Memory B cell (primary cell): ENCODE data around the gene PRMT7.

ENCODE experiments used
- ATAC-seq: fragments of 150-1000 bp; cut with Tn5 transposase; 2 replicates; pipeline ENCODE4 v1.10.0; 2021; ENCODE audit warnings: low read depth, mild to moderate bottlenecking, moderate library complexity
- DNase-seq, 2 donors: peaks; one replicate each; pipeline ENCODE4 v3.0.0; 2022; ENCODE audit warnings: low spot score in 2 of 2
- H3K27ac Mint-ChIP-seq: one replicate; pipeline ENCODE4 v1.8.0; 2022; ENCODE audit warnings: mild to moderate bottlenecking, moderate library complexity, mixed read lengths
- H3K27me3 Mint-ChIP-seq: one replicate; pipeline ENCODE4 v1.8.0; 2022; ENCODE audit warnings: mixed read lengths
- H3K36me3 Mint-ChIP-seq: one replicate; pipeline ENCODE4 v1.8.0; 2022; ENCODE audit warnings: mild to moderate bottlenecking, mixed read lengths
- H3K4me1 Mint-ChIP-seq: one replicate; pipeline ENCODE4 v1.8.0; 2022; ENCODE audit warnings: mixed read lengths
- H3K4me3 Mint-ChIP-seq: one replicate; pipeline ENCODE4 v1.8.0; 2022; ENCODE audit warnings: mild to moderate bottlenecking, moderate library complexity, mixed read lengths
- H3K9me3 Mint-ChIP-seq: one replicate; pipeline ENCODE4 v1.8.0; 2022; ENCODE audit warnings: mixed read lengths

The PRMT7 gene

DNA sequence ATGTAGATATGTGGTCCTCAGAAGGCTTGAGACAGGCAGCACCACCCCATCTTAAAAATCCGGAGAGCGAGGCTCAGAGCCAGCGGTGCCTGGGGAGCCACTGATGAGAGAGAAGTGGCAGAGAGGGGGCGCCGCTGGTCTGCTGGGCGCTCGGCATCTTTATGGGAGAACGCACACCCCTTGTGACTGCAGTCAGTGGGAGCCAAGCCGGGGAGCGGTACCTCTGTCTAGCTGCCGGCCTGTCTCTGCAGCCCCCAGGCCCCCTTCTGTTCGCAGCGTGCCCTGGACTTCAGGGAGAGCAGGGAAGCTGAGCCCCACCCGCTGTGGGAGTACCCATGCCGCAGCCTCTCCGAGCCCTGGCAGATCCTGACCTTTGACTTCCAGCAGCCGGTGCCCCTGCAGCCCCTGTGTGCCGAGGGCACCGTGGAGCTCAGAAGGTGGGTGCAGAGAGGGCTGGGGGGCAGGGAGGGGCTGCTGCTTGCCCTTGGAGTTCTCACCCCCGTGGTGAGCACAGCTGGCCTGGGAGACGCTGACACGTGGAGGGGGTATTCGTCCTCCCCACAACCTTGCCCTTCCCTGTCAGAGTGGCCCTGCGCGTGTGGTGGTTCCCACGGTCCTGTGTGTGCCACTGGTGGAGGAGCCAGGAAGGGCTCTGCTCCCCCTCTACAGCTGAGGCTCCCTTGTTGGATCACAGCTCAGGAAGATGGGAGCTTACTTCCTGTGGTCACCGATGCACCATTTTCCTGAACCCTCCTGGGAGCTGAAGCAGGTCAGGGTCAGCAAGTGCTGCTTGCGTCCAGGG is 44.8 kb downstream of the PRMT7 start:
- no peak overlapping the region for H3K27ac Mint-ChIP-seq
- DNase-seq = no peak
- no peaks in the 10 kb centered on the region for H3K27me3 Mint-ChIP-seq
- peaks cover 6% of the 10 kb centered on the region for H3K4me1 Mint-ChIP-seq
- H3K4me3 Mint-ChIP-seq = no peak overlapping the region
- ATAC-seq = no peak
- no peaks in the 10 kb centered on the region for H3K9me3 Mint-ChIP-seq
- H3K36me3 Mint-ChIP-seq = peaks cover 30% of the 10 kb centered on the region

DNA sequence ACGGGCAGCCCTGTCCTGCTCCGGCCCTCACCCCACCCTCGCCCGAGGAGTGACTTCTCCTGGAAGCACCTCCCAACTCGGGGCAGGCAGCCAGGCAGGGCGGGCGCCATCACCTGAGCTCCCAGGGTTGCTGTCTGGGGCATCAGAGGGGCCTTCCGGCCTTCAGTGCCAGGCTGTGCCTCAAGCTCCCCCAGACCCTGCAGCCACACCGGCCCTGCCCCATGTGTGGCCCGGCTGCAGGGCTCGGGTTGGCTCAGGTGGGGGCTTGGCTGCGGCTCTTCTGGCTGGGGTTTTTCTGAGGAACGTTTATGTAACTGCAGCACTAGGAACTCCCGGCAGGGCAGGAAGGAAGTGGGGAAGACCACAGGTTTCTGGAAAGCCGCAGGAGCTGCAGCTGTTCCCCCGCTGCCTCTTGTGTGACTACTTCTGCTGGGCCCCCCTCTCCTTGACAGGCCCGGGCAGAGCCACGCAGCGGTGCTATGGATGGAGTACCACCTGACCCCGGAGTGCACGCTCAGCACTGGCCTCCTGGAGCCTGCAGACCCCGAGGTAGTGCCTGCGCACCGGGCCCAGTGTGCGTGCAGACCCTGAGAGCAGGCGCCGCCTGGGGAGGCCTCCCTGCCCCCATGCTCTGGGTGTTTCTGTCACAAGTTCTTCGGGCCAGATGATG is 45.6 kb downstream of the PRMT7 start:
- peaks cover 27% of the 10 kb centered on the region for H3K36me3 Mint-ChIP-seq
- H3K4me1 Mint-ChIP-seq = peaks cover 6% of the 10 kb centered on the region
- peak overlapping the region; percentile 54 for H3K4me3 Mint-ChIP-seq
- H3K27ac Mint-ChIP-seq = no peak overlapping the region
- no peaks in the 10 kb centered on the region for H3K9me3 Mint-ChIP-seq
- ATAC-seq = peak; percentile 79
- no peak for DNase-seq
- no peaks in the 10 kb centered on the region for H3K27me3 Mint-ChIP-seq

DNA sequence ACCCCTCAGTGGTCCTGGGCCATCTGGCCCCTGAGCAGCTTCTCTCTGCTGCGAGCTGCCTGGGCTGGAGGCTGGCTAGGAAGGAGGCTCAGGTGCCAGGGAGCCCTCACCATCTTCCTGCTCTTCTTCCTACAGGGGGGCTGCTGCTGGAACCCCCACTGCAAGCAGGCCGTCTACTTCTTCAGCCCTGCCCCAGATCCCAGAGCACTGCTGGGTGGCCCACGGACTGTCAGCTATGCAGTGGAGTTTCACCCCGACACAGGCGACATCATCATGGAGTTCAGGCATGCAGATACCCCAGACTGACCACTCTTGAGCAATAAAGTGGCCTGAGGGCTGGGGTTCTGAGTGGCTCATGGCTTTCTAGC is 46.1 kb downstream of the PRMT7 start:
- H3K27ac Mint-ChIP-seq = no peak overlapping the region
- H3K27me3 Mint-ChIP-seq = no peaks in the 10 kb centered on the region
- no peaks in the 10 kb centered on the region for H3K9me3 Mint-ChIP-seq
- DNase-seq (no peak), ATAC-seq (no peak)
- H3K36me3 Mint-ChIP-seq = peaks cover 23% of the 10 kb centered on the region
- peaks cover 6% of the 10 kb centered on the region for H3K4me1 Mint-ChIP-seq
- H3K4me3 Mint-ChIP-seq = no peak overlapping the region

DNA sequence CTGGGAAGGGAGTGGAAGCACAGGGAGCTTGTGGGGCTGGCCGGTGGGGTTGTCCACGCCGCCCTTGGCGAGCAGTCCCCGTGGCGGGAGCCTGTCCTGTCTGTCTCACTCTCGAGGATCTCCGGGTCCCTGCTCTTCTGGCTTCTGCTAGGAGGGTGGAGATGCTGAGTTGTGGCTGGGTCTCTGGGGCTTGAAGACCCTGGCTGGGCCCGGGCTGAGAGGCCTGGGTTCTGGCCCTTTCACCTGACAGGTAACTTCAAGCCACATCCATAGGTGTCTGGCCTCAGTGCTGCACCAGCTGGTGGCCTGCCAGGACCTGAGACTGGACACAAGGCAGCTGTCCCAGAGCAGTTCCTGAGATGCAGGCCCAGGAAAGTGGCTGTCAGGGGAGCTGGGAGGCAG is 46.7 kb downstream of the PRMT7 start:
- Mint-ChIP-seq H3K9me3 (no peaks in the 10 kb centered on the region), H3K4me3 (no peak overlapping the region), H3K36me3 (peaks cover 18% of the 10 kb centered on the region), H3K27me3 (no peaks in the 10 kb centered on the region), H3K27ac (no peak overlapping the region), H3K4me1 (peaks cover 6% of the 10 kb centered on the region)
- no peak for ATAC-seq
- no peak for DNase-seq

DNA sequence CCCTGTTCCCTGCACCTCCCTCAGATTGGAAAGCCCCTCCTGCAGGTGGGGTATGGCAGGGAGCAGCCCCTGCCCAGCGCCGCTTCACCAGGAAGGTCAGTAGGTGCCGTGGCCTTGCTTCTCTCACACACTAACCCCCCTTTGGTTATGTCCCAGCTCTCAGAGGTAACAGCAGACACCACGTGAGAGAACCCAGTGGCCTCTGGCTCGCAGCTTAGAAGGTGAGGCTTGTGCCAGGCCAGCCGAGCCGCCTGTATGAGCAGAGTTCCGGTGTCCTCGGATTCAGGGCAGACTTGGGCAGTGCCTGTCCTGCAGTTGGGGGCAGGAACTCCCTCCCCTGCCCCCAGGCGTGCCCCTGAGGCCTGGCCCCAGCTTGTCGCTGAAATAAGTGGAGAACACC is 47.1 kb downstream of the PRMT7 start:
- H3K36me3 Mint-ChIP-seq = peaks cover 16% of the 10 kb centered on the region

DNA sequence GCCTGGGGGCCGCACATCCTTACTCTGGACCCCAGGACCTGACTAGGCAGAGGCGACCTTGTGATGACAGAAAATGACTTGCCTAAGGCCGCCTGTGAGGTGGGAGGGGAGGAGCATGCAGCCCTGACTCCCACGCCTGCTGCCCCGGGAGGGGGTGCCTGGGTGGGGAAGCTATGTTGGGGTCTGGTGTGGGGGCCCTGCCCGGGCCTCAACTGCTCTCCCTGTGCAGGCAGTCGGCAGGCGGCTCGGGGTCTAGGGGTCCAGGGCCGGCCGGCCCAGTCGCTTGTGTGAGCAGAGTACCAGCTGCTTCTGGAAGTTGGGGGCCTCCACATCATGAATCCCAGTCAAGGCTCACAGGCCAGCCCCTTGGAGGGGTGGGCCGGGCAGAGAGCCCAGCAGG is 48.1 kb downstream of the PRMT7 start:
- ATAC-seq (no peak), DNase-seq (no peak)
- Mint-ChIP-seq H3K36me3 (peaks cover 14% of the 10 kb centered on the region), H3K27me3 (no peaks in the 10 kb centered on the region), H3K9me3 (no peaks in the 10 kb centered on the region), H3K4me3 (no peak overlapping the region), H3K27ac (no peak overlapping the region), H3K4me1 (peaks cover 6% of the 10 kb centered on the region)

More for the DNA sequence above, 47.1 kb downstream of the PRMT7 start:
- Mint-ChIP-seq H3K4me1 (peaks cover 6% of the 10 kb centered on the region), H3K27me3 (no peaks in the 10 kb centered on the region), H3K27ac (no peak overlapping the region), H3K4me3 (no peak overlapping the region), H3K9me3 (no peaks in the 10 kb centered on the region)
- DNase-seq (no peak), ATAC-seq (no peak)

DNA sequence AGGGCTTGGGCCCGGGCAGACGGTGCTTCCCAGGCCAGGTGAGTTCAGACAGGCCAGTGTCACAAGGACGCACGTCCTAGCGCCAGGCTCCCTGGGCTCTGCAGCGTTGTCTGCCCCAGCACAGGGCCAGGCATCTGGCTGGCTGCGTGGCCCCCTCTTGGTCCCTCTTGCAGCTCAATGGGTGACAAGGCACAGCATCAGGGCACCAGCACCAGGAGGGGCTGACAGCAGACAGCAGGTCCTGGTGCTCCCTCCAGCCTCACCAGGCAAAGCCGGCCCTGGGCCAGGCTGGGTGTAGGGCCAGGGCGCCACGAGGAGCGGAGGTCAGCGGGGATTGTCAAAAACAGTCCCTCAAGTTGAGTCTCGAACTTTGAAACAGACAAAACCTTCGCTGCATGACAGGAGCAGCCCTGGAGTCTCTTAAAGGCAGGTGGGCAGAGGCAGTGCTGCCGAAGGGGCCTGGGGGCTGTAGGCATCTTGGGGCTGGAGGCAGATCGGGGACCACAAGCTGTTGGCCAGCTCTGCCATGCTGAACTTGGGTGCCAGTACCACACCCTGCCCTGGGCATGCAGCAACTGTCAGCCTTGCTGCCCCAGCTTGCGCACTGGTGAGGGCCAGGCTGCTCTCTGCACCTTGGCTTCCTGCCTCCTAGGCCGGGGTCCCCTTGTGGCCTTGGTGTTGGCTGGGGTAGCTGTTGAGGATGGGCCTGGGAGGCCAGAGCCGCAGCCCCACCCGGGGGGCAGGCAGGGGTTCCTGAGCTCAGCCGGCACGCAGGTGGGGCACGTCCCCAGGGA is 48.8 kb downstream of the PRMT7 start:
- Mint-ChIP-seq H3K27ac (no peak overlapping the region), H3K4me1 (peaks cover 6% of the 10 kb centered on the region), H3K36me3 (peaks cover 10% of the 10 kb centered on the region), H3K9me3 (no peaks in the 10 kb centered on the region), H3K4me3 (no peak overlapping the region), H3K27me3 (no peaks in the 10 kb centered on the region)
- ATAC-seq = no peak
- no peak for DNase-seq

DNA sequence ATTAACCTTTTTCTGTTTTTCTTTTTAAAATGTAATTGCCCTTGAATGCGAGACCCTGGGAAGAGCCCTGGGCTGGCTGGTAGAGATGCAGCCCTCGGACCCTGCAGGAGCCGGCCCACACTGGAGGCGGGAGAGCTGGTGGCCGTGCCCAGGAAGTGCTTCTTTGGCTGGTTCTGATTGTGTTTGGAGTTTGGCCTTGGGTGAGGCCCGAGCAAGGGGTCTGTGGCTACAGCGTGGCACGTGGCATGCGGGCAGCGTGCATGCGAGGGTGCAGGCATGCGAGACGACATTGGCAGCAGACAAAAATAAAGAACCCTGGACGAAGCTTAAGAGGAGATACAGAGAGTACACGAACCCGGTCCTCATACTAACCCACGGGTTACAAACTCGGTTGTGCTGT is 49.7 kb downstream of the PRMT7 start:
- DNase-seq (no peak), ATAC-seq (no peak)
- Mint-ChIP-seq H3K4me3 (no peak overlapping the region), H3K27me3 (no peaks in the 10 kb centered on the region), H3K36me3 (peaks cover 3% of the 10 kb centered on the region), H3K9me3 (no peaks in the 10 kb centered on the region), H3K4me1 (peaks cover 9% of the 10 kb centered on the region), H3K27ac (no peak overlapping the region)

DNA sequence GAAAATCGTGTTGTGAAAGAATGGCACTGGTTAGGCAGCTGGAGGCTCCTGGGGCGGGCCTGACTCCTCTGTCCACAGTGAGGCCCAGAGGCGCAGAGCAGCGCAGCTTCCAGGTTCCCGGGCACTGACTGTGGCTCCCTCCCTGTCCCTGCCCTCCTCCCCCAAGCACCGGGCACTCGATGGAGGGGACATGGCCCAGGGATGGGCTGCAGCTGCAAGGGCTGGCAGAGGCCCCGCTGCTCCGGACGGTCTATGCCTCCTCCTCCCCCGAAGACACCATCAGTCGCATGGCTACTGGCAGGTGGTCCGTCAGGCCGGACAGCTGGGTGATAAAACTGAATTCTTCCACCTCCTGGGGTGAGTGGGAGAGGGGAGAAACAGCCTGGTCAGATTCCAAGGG is 50.1 kb downstream of the PRMT7 start:
- Mint-ChIP-seq H3K9me3 (no peaks in the 10 kb centered on the region), H3K4me3 (no peak overlapping the region), H3K4me1 (peaks cover 12% of the 10 kb centered on the region), H3K27me3 (no peaks in the 10 kb centered on the region), H3K27ac (no peak overlapping the region), H3K36me3 (peaks cover 3% of the 10 kb centered on the region)
- ATAC-seq (no peak), DNase-seq (no peak)

DNA sequence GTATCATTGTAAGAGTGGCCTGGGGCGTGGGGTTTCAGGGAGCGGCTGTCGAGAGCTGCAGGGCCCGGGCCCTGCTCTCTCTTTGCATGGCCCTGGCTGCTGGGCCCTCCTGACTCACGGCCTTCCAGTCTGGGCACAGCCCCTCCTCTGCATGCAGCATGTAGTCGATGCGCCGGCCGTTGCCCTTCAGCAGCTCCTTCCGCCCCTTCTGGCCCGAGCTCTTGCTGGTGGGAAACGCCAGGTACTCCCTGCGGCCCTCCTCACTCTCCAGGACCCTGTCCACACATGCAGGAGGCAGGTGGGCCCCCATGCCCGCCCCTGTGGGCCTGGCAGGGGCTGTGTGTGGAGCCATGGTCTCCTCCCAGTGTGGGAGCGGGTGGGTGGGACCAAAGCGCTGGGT is 50.7 kb downstream of the PRMT7 start:
- no peak for ATAC-seq

DNA sequence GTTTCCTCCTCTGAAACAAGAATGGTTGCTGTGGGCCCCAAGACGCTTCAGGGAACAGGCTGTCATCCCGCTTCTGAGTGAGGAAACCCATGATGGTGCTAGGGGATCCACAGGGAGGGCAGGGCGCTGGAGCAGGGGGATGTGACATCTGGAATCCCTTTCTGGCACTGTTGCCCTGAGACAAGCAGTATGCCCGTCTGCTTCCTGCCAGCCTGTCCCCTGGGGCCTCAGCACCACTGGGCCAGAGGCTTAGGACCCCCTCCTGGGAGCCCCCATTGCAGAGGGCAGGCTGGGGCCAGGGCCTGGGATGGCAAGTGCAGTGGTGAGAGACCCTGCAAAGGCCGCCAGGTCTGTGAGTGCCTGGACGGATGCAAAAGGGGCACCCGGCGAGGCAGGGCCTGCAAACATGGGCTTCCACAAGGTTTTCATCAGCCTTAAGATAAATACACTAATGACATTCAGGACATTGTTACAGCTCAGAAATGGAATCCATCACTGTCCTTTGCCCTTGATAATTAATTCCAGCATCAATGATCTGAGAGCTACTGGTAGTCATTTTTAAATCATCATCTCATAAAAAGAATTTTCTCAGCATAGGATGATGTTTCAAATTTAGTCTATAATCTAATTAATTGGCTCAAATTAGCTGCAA is 51.6 kb downstream of the PRMT7 start:
- Mint-ChIP-seq H3K36me3 (peaks cover 3% of the 10 kb centered on the region), H3K9me3 (no peaks in the 10 kb centered on the region), H3K27me3 (no peaks in the 10 kb centered on the region), H3K27ac (no peak overlapping the region), H3K4me1 (peaks cover 18% of the 10 kb centered on the region), H3K4me3 (no peak overlapping the region)
- ATAC-seq (no peak), DNase-seq (no peak)

More for the DNA sequence above, 50.7 kb downstream of the PRMT7 start:
- no peak for DNase-seq
- Mint-ChIP-seq H3K9me3 (no peaks in the 10 kb centered on the region), H3K4me1 (peaks cover 15% of the 10 kb centered on the region), H3K27ac (no peak overlapping the region), H3K27me3 (no peaks in the 10 kb centered on the region), H3K4me3 (no peak overlapping the region), H3K36me3 (peaks cover 3% of the 10 kb centered on the region)

DNA sequence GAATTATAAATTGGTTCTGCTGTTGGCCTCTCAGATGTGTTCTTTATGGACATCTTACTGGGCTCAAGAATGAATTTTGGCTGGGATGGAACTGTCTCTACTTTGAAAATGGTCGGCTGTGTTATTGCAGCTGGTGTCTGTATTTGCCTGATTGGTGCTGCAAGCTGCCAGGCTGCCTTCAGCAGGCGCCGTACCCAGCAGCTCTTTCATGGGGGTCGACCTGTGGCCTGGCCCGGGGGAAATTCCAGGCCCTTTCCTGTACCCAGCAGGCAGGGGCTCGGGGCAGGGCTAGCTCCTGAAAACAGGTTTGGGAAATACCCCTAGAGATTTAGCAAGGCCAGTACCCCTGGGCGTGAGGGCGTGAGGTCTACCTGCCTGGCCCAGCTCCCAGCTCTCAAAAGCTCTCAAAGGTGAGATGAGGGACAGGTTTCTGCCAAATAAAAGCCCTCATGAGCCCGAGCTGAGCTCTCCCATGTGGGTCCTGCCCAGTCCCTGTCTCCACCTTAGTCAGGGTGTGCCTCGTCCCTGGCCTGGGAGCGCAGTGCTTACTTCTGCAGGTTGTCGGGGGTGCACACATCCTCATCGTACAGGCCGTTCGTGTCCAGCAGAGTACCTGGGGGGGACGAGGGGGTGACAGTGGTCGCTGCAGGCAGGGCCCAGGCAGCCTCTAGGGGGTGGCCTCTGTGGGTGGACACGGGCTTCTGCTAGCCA is 52.3 kb downstream of the PRMT7 start:
- ATAC-seq (no peak), DNase-seq (no peak)
- Mint-ChIP-seq H3K36me3 (peaks cover 3% of the 10 kb centered on the region), H3K9me3 (no peaks in the 10 kb centered on the region), H3K27ac (no peak overlapping the region), H3K4me1 (peaks cover 25% of the 10 kb centered on the region), H3K27me3 (no peaks in the 10 kb centered on the region), H3K4me3 (no peak overlapping the region)

DNA sequence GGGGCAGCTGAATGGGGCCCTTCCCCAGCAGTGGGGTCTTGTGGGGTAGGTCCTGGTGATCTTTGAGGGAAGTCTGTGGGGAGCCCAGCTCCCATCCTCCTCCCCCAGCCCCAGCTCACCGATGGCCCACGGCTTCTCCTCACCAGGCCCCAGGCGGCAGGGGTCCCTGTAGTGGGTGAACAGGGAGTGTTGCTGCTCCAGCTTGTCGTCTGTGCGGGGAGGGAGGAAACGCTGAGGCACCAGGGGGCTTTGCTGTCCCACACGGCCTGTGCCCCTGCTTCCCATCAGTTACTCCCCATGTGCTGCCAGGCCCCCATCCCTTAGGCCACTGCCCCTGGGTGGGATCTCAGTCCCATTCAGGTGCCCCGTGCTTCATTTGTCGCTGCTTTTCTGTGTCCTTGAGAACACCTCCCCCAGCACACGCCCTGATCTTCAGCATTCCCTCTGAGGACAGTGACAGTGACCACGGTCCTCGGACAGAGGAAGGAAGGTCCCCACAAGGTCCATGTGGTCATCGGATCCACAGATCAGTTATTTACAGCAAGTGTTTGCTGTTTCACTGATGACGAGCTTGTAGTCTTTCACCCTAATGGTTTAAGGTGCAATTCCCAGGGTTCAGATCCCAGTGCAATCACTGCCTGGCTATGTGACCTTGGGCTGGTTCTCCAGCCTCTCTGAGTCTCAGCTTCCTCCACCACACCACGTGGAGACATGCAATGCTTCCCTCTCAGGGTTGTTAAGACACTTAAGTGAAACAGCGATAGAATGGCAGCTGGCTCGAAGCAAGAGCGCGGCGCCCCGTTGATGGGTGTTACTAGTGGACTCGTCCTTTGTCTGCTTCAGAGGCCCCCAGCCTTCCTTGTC is 53.1 kb downstream of the PRMT7 start:
- Mint-ChIP-seq H3K4me3 (no peak overlapping the region), H3K27ac (no peak overlapping the region), H3K36me3 (peaks cover 3% of the 10 kb centered on the region), H3K9me3 (no peaks in the 10 kb centered on the region), H3K27me3 (no peaks in the 10 kb centered on the region), H3K4me1 (peaks cover 33% of the 10 kb centered on the region)
- no peak for ATAC-seq
- no peak for DNase-seq
